NCI-H2227 (cell line): ENCODE results near the gene VRTN.
"Not testable (repeated sequence)": the region's sequence is repeated elsewhere in the genome, so short reads cannot be mapped to it uniquely, and the experiment has no call there.

Experiments used
- DNase-seq: peaks from one replicate; lab custom pipeline; 2025; ENCODE audit not compliant: unreplicated experiment; lab: John Stamatoyannopoulos, UW

Gene VRTN

GRCh38 chr14:74348735-74349463 is 628 bp downstream of the VRTN start:
- no peak for DNase-seq

- no peak for DNase-seq
Measured at GRCh38 chr14:74349757-74350156, 1.5 kb downstream of the VRTN start.

- no peak for DNase-seq
Measured at GRCh38 chr14:74350211-74350927, 2.1 kb downstream of the VRTN start.

- no peak for DNase-seq
Measured at GRCh38 chr14:74350928-74351323, 2.7 kb downstream of the VRTN start.

GRCh38 chr14:74356892-74357575 is 8.8 kb downstream of the VRTN start:
- no peak for DNase-seq

GRCh38 chr14:74357585-74357984 is 9.3 kb downstream of the VRTN start:
- no peak for DNase-seq

- no peak for DNase-seq
Measured at GRCh38 chr14:74358176-74358829, 10.0 kb downstream of the VRTN start.

- DNase-seq, result no peak
Measured at GRCh38 chr14:74360163-74360562, 11.9 kb downstream of the VRTN start.

GRCh38 chr14:74362361-74362915 is 14.2 kb downstream of the VRTN start:
- DNase-seq, result peak; percentile 87

- no peak for DNase-seq
Measured at GRCh38 chr14:74364271-74364880, 16.1 kb downstream of the VRTN start.

- no peak for DNase-seq
Measured at GRCh38 chr14:74368026-74368425, 19.8 kb downstream of the VRTN start.

GRCh38 chr14:74368441-74368840 is 20.2 kb downstream of the VRTN start:
- DNase-seq, result no peak

GRCh38 chr14:74377976-74378690 is 29.9 kb downstream of the VRTN start:
- no peak for DNase-seq

- DNase-seq, result no peak
Measured at GRCh38 chr14:74380172-74380571, 31.9 kb downstream of the VRTN start.

- no peak for DNase-seq
Measured at GRCh38 chr14:74380845-74381244, 32.6 kb downstream of the VRTN start.

GRCh38 chr14:74381571-74381970 is 33.3 kb downstream of the VRTN start:
- DNase-seq, result not testable (repeated sequence)

GRCh38 chr14:74382231-74382630 is 34.0 kb downstream of the VRTN start:
- DNase-seq, result no peak

- DNase-seq, result no peak
Measured at GRCh38 chr14:74389980-74390379, 41.7 kb downstream of the VRTN start.

GRCh38 chr14:74390505-74390904 is 42.2 kb downstream of the VRTN start:
- not testable (repeated sequence) for DNase-seq

GRCh38 chr14:74391479-74391878 is 43.2 kb downstream of the VRTN start:
- no peak for DNase-seq
